ENCODE data around the gene ABI3.

- TF ChIP-seq CTCF (IDR thresholded peaks at IDR 0.05) (peak; percentile 68 to 90 (median 76)), POLR2A (IDR thresholded peaks at IDR 0.05) (no peak)
These were observed 17.1 kb downstream of the ABI3 start for GRCh38 chr17:49227436-49228261.

Measured in esophagus squamous epithelium (tissue), 4 donors.